Measurements from ENCODE around the gene RASGRF1. TPM values are rescaled to one million over a fixed set of nuclear protein-coding genes. Genes with fewer than 3 reads are reported as not detected.

RASGRF1 gene
- total and polyA plus RNA-seq, 2 experiments from 2014 or later: 0.06 TPM; not detected in 1

- TF ChIP-seq CTCF (IDR thresholded peaks at IDR 0.05; ENCODE audit: low read depth, low read length): no peak
- no peak for DNase-seq (ENCODE audit: low read depth in 1 of 2, low spot score in 1 of 2)
- Histone ChIP-seq H3K9me3 (ENCODE audit: low read depth) (no peaks in the 10 kb centered on the region), H3K4me1 (ENCODE audit: low read depth) (no peaks in the 10 kb centered on the region), H3K27me3 (peaks cover 12% of the 10 kb centered on the region), H3K4me3 (no peak overlapping the region), H3K36me3 (no peaks in the 10 kb centered on the region), H3K27ac (no peak overlapping the region)
These were observed 30.4 kb downstream of the RASGRF1 start for GRCh38 chr15:79060175-79060574.

GRCh38 chr15:79059081-79059572, 31.5 kb downstream of the RASGRF1 start:
- DNase-seq (ENCODE audit: low read depth in 1 of 2, low spot score in 1 of 2): no peak
- peaks cover 12% of the 10 kb centered on the region for H3K27me3 ChIP-seq
- no peak for TF ChIP-seq CTCF (IDR thresholded peaks at IDR 0.05; ENCODE audit: low read depth, low read length)
- H3K4me1 ChIP-seq (ENCODE audit: low read depth): no peaks in the 10 kb centered on the region
- H3K36me3 ChIP-seq: no peaks in the 10 kb centered on the region
- H3K9me3 ChIP-seq (ENCODE audit: low read depth): no peaks in the 10 kb centered on the region
- no peak overlapping the region for H3K27ac ChIP-seq
- no peak overlapping the region for H3K4me3 ChIP-seq

DNA sequence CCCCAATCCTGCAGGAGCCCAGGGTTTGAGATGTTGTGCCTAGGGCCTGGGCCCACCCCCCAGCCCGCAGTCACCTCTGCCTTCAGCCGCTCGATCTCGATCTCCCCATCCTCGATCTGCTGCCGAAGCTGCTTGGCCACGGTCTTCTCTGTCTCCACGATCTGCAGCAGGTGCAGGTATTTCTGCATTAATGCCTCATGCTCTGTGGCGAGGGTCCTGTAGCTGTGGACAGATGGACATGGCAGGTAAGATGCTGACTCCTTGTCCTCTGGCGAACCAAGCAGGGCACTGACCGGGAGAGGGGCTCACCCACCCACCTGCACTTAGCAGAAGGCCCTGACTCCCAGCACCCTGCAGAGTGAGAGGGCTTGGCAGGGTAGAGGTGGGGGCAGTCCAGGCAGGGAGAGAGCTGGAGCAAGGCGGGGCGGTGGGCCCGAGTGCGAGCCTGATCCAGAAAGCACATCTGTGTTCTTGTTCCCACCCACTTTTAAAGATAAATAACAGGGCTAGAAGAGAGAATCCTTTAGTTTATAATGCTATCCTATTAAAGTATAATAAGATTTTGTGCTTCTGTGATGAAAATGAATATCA, 32.2 kb downstream of the RASGRF1 start:
- no peak overlapping the region for H3K27ac ChIP-seq
- no peaks in the 10 kb centered on the region for H3K36me3 ChIP-seq
- no peak for TF ChIP-seq CTCF (IDR thresholded peaks at IDR 0.05; ENCODE audit: low read depth, low read length)
- no peaks in the 10 kb centered on the region for H3K4me1 ChIP-seq (ENCODE audit: low read depth)
- no peaks in the 10 kb centered on the region for H3K9me3 ChIP-seq (ENCODE audit: low read depth)
- no peak overlapping the region for H3K4me3 ChIP-seq
- no peak for DNase-seq (ENCODE audit: low read depth in 1 of 2, low spot score in 1 of 2)
- H3K27me3 ChIP-seq: peaks cover 12% of the 10 kb centered on the region

- no peaks in the 10 kb centered on the region for H3K4me1 ChIP-seq (ENCODE audit: low read depth)
- DNase-seq (ENCODE audit: low read depth in 1 of 2, low spot score in 1 of 2): no peak
- H3K27me3 ChIP-seq: peaks cover 12% of the 10 kb centered on the region
- H3K9me3 ChIP-seq (ENCODE audit: low read depth): no peaks in the 10 kb centered on the region
- H3K4me3 ChIP-seq: no peak overlapping the region
- no peak for TF ChIP-seq CTCF (IDR thresholded peaks at IDR 0.05; ENCODE audit: low read depth, low read length)
- H3K27ac ChIP-seq: no peak overlapping the region
- H3K36me3 ChIP-seq: no peaks in the 10 kb centered on the region
These were observed 33.5 kb downstream of the RASGRF1 start for GRCh38 chr15:79057050-79057449.

DNA sequence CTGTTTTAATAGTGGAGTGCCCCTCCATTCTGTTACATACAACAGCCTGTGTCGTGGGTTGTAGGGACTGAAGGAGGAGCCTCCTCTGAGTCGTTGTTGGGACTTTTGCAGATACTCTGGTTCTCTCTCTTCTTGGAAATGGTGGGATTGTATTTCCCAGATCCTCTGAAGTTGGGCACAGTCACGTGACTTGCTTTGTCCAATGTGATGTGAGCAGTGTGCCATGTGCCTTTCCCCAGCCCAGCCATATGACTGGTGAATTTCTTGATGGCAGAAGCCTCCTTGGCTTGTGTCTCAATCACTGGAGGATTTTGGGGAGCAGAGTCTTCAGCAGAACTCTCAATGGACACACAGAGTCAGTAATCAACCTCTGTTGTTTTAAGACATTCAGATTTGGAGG, 36.2 kb downstream of the RASGRF1 start:
- no peak for DNase-seq (ENCODE audit: low read depth in 1 of 2, low spot score in 1 of 2)
- Histone ChIP-seq H3K27me3 (peaks cover 6% of the 10 kb centered on the region), H3K4me3 (no peak overlapping the region), H3K27ac (no peak overlapping the region), H3K36me3 (no peaks in the 10 kb centered on the region), H3K4me1 (ENCODE audit: low read depth) (peaks cover 6% of the 10 kb centered on the region), H3K9me3 (ENCODE audit: low read depth) (no peaks in the 10 kb centered on the region)
- no peak for TF ChIP-seq CTCF (IDR thresholded peaks at IDR 0.05; ENCODE audit: low read depth, low read length)
